GM21367 (cell line): ENCODE data around the gene PGP.

Experiments used
- ATAC-seq: cut with Tn5 transposase; IDR thresholded peaks from one replicate; pipeline ENCODE4 v1.9.1; 2021; ENCODE audit not compliant: unreplicated experiment

PGP gene

GRCh38 chr16:2200313-2200712 is 14.3 kb downstream of the PGP start:
- ATAC-seq, result no peak

GRCh38 chr16:2199621-2200139 is 15.0 kb downstream of the PGP start:
- no peak for ATAC-seq

- no peak for ATAC-seq
These were observed 15.5 kb downstream of the PGP start for GRCh38 chr16:2199095-2199494.

- ATAC-seq, result no peak
These were observed 16.4 kb downstream of the PGP start for GRCh38 chr16:2198283-2198682.

- ATAC-seq, result no peak
These were observed 16.9 kb downstream of the PGP start for GRCh38 chr16:2197765-2198164.

- no peak for ATAC-seq
These were observed 17.6 kb downstream of the PGP start for GRCh38 chr16:2196981-2197511.

- ATAC-seq, result no peak
These were observed 18.3 kb downstream of the PGP start, which contains the start of gene CASKIN1 for GRCh38 chr16:2196162-2196980. TSS of gene CASKIN1 (minus strand) at chr16:2196605. CDS start at chr16:2196432, 173 bp downstream.

GRCh38 chr16:2195322-2196161 is 19.1 kb downstream of the PGP start:
- ATAC-seq, result no peak

GRCh38 chr16:2194852-2195321 is 19.8 kb downstream of the PGP start:
- no peak for ATAC-seq

- ATAC-seq, result no peak
These were observed 20.3 kb downstream of the PGP start for GRCh38 chr16:2194166-2194834.

- no peak for ATAC-seq
These were observed 23.3 kb downstream of the PGP start for GRCh38 chr16:2191446-2191706.

GRCh38 chr16:2190659-2191445 is 23.8 kb downstream of the PGP start:
- ATAC-seq, result no peak

GRCh38 chr16:2190002-2190658 is 24.5 kb downstream of the PGP start:
- ATAC-seq, result no peak

- ATAC-seq, result no peak
These were observed 25.3 kb downstream of the PGP start for GRCh38 chr16:2189252-2189893.

GRCh38 chr16:2188395-2188794 is 26.2 kb downstream of the PGP start:
- no peak for ATAC-seq

- ATAC-seq, result no peak
These were observed 27.4 kb downstream of the PGP start for GRCh38 chr16:2187212-2187611.

- no peak for ATAC-seq
These were observed 28.1 kb downstream of the PGP start for GRCh38 chr16:2186505-2186904.

- ATAC-seq, result no peak
These were observed 28.6 kb downstream of the PGP start for GRCh38 chr16:2186064-2186463.

GRCh38 chr16:2184962-2185361 is 29.7 kb downstream of the PGP start:
- no peak for ATAC-seq
